ENCODE results near the gene SUGCT.

Gene SUGCT

GRCh38 chr7:40757109-40757508 lies 622.3 kb downstream of the SUGCT start:
- DNase-seq: no peak

- no peak for DNase-seq
Measured at GRCh38 chr7:40758590-40758989, 623.8 kb downstream of the SUGCT start.

DNA sequence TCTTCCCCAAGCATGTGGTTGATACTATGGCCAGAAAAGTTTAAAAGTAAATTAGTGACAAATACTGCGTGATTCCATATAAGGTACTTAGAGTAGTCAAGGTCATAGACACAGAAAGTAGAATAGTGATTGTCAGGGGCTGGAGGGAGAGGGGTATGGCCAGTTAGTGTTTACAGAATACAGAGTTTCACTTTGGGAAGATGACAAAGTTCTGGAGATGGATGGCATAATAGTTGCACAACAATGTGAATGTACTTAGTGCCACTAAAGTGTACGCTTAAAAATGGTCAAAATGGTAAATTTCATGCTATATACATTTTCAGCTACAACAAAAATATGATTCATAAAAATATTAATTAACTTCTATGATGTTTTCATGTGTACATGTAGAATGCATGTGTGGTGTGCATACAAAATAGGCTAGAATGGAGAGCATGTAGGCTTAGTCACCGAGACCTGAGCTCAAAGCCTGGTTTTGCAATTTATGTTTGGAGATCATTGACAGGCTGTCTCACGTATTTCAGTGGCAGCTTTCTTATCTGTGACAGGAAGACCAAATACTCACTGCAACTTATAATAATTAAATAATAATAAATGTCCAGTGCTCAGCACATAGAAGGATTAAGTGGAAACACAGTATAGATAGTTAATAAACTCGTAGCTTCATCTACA lies 625.6 kb downstream of the SUGCT start:
- DNase-seq: no peak

GRCh38 chr7:40760987-40761386 lies 626.2 kb downstream of the SUGCT start:
- DNase-seq: no peak

- no peak for DNase-seq
Measured at GRCh38 chr7:40761762-40762560, 627.2 kb downstream of the SUGCT start.

DNA sequence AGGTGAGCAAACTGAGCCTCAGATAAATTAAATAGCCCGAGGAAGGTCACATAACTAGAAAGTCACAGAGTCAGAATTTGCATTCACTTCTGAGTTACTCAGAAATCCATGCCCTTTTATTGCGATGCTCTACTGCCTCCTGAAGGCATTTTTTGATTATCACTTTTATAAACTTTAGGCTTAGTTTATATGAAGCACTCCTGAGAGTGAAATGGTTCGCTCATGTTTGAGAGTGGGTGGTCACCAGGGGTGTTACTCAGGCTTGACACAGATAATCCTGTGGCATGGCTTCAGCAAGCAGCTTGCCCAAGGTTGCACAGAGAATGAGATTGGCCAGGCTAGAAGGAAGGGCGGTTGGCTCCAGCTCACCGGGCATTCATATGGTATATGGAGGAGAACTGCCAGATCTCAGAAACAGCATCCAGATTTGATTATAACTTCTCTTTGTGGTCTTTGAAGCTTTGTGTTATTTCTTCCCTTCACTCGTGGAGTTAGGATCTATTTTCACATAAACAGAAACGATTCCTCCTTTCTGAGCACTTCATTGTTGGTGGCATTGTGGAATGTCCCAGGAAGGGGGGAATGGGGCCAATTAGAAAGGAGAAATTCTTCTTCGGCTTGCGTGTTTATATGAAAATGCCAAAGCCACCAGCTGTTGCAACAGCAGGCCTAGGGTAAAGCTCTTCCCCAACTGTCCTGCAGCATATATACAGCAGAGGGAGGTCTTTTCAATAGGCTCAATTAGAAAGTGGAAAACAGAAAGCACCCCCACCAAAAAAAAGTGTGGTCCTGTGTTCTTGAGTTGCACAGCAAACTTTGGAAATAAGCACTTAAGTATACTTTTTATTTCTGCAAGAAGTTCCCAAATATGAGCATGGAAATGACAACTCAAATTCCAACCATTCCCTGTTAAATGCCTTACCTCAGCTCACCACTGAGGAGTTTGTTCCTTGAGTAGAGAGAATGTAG lies 628.8 kb downstream of the SUGCT start:
- DNase-seq: no peak

DNA sequence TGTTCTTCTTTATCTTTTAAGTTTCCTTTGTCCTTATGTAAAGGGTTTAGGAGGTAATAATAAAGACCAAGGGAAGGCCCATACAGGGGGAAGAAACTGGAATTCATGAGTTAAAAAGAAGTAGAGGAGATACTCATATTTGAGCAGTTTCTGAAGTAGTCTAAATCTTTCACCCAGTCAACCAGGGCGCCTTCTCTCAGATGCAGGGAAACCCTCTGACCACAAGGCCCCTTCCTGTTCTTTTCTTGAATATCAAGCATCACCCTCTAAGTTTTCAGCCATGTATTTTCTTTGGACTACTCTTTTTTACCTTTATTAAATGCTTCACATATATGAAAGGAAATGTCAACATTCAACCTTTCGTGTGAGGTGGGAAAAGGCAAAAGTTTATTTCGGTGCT lies 630.8 kb downstream of the SUGCT start:
- no peak for DNase-seq

- DNase-seq: no peak
Measured at GRCh38 chr7:40772096-40772495, 637.3 kb downstream of the SUGCT start.

- no peak for DNase-seq
Measured at GRCh38 chr7:40773656-40774055, 638.9 kb downstream of the SUGCT start.

GRCh38 chr7:40775877-40776276 lies 641.1 kb downstream of the SUGCT start:
- DNase-seq: no peak

- DNase-seq: no peak
Measured at GRCh38 chr7:40777730-40778312, 643.0 kb downstream of the SUGCT start.

- DNase-seq: no peak
Measured at GRCh38 chr7:40780460-40780859, 645.7 kb downstream of the SUGCT start.

DNA sequence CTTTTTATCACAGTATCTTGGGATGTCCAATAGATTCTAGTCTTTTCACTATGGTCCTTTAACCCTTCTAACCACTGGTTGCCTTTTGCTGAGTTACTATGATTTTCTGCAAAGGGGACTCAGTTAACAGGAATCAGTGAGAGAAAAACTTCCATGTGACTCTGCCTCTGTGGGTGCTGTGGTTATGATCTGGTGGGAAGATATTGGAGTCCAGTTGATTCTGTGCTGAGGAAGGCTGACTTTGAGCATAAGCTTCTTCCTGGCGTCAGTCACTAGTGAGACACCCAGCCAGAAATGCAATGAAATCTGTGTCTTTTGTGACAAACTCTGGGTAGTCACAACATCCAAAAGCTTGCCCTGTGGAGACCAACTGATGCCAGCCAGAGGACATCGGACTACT lies 648.0 kb downstream of the SUGCT start:
- no peak for DNase-seq

GRCh38 chr7:40784176-40784575 lies 649.4 kb downstream of the SUGCT start:
- no peak for DNase-seq

DNA sequence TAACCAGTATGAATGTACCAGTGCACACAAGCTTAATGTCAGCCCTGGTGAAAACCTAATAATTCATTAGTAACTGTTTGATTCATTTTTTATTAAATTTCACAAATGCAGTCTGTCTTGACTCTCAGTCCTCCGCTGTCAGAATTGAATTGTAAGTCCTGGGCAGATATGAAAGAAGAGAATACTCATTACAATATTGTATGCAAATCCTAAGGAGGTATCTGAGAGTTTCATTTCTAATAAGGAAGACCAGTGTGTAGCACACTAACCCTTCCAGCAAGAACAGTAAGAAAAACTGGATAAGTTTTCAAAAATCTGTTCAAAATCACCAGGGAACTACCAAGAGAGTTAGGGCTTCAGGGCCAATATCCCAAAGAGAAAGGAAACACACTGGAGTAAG lies 652.1 kb downstream of the SUGCT start:
- no peak for DNase-seq

DNA sequence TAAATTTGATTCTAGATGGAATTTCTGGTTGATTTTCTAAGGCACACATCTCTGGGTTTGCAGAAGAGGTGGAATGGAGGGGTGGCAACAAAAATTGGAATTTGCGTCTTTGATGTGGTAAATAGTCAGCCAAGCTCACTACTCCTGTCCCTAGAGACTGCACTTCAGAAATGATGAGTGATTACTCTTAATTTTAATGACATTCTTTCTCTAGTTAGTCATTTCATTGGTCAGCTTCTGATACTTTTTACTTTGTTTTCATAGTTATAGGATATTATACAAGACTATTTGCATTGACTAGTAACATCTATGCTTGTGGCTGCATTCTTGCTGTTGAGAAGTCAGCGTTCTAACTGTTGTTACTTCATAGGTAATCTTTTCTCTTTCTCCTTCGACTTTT lies 658.3 kb downstream of the SUGCT start:
- DNase-seq: no peak

- no peak for DNase-seq
Measured at GRCh38 chr7:40795607-40796006, 660.8 kb downstream of the SUGCT start.

- no peak for DNase-seq
Measured at GRCh38 chr7:40796723-40797122, 661.9 kb downstream of the SUGCT start.

DNA sequence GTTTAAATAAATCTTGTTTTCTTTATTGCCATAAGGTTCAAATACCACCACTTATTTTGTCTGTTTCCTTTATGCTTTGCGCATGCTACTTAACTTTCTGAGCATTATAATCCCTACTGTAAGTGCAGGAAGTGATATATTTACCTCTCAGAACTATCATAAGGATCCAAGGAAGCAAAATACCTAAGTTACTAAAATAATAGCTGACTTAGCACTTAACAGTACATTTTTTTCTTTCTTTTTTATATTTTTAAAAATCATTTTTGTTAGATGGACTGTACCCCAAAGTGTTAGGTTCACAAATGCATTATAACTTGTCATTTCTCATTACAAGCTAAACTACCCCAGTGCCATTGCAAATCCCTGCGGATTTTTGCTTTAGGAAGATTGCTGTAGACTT lies 663.8 kb downstream of the SUGCT start:
- DNase-seq: no peak

- no peak for DNase-seq
Measured at GRCh38 chr7:40799493-40800403, 664.9 kb downstream of the SUGCT start.

- no peak for DNase-seq
Measured at GRCh38 chr7:40800771-40801170, 666.0 kb downstream of the SUGCT start.

- no peak for DNase-seq
Measured at GRCh38 chr7:40802497-40802896, 667.7 kb downstream of the SUGCT start.

Data from CD4-positive, alpha-beta T cell treated with Interleukin-4 for 1 hour (primary cell).